ENCODE data around the gene FDCSP. TPM values are rescaled to one million over a fixed set of nuclear protein-coding genes. Genes with fewer than 3 reads are reported as not detected.

The FDCSP gene
- polyA plus RNA-seq, 1 of the 3 experiments (the other 2 are of a cell fraction): not detected

DNA sequence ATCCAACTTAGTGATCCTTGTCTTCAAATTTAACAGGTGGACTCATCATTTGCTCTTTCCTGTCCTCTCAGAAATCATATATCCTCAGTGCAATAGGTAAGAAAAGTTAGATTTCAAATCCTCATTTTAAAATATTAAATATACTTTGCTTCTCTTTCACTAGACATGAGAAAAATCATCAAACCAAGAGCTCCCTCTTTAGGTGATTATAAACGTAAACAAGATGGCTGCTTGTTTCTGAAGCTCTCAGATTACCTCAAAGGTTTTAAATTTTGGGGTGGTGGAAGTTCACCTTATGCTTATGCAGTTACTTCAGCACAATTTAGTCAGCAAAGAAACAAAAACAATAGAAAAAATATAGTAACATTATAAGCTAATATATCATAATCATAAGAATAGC, 43.8 kb downstream of the FDCSP start (continued):
- no peak for TF ChIP-seq ZBTB33 (IDR thresholded peaks at IDR 0.05; ENCODE audit: borderline replicate concordance, low read depth)

- POLR2A ChIA-PET: no interaction called here
- Histone ChIP-seq H4K20me1 (ENCODE audit: insufficient read depth) (no peaks in the 10 kb centered on the region), H3K4me2 (no peak overlapping the region), H3K4me3 (ENCODE audit: low read depth in 2 of 2, low read length in 1 of 2) (no peak overlapping the region), H3K9ac (no peak overlapping the region), H3K9me3 (no peaks in the 10 kb centered on the region), H3K27ac (ENCODE audit: low read depth in 2 of 2, low read length in 1 of 2) (no peak overlapping the region), H3K9me2 (no peaks in the 10 kb centered on the region), H3K36me3 (replicated peaks in 1 of 2; ENCODE audit: control insufficient read depth in 1 of 2, insufficient read depth in 2 of 2, low read length in 1 of 2) (no peaks in the 10 kb centered on the region), H3F3A (replicated peaks; ENCODE audit: insufficient read depth) (no peaks in the 10 kb centered on the region), H3K4me1 (ENCODE audit: control insufficient read depth in 1 of 2, insufficient read depth in 2 of 2, low read depth in 1 of 2, low read length in 1 of 2) (no peaks in the 10 kb centered on the region), H3K79me2 (ENCODE audit: insufficient read depth) (no peaks in the 10 kb centered on the region), H3K27me3 (ENCODE audit: insufficient read depth) (no peaks in the 10 kb centered on the region), H2AFZ (ENCODE audit: low read depth) (no peak overlapping the region)
- TF ChIP-seq CHD2 (IDR thresholded peaks at IDR 0.05; ENCODE audit: low read length, partially characterized antibody): no peak
- TF ChIP-seq MAX (IDR thresholded peaks at IDR 0.05; ENCODE audit: low read depth): no peak
- no peak for TF ChIP-seq FOXJ3 (CRISPR knock-in tag; IDR thresholded peaks at IDR 0.05)
- no peak for TF ChIP-seq JUND (IDR thresholded peaks at IDR 0.05)
- no peak for TF ChIP-seq TAF1 (IDR thresholded peaks at IDR 0.05; ENCODE audit: borderline replicate concordance, low read depth, low read length)
- TF ChIP-seq, protein P1, sequence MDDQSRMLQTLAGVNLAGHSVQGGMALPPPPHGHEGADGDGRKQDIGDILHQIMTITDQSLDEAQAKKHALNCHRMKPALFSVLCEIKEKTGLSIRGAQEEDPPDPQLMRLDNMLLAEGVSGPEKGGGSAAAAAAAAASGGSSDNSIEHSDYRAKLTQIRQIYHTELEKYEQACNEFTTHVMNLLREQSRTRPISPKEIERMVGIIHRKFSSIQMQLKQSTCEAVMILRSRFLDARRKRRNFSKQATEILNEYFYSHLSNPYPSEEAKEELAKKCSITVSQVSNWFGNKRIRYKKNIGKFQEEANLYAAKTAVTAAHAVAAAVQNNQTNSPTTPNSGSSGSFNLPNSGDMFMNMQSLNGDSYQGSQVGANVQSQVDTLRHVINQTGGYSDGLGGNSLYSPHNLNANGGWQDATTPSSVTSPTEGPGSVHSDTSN (IDR thresholded peaks at IDR 0.05): no peak
- TF ChIP-seq, protein P2, sequence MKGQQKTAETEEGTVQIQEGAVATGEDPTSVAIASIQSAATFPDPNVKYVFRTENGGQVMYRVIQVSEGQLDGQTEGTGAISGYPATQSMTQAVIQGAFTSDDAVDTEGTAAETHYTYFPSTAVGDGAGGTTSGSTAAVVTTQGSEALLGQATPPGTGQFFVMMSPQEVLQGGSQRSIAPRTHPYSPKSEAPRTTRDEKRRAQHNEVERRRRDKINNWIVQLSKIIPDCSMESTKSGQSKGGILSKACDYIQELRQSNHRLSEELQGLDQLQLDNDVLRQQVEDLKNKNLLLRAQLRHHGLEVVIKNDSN (IDR thresholded peaks at IDR 0.05; ENCODE audit: borderline replicate concordance, low read depth): no peak
- TF ChIP-seq RCOR1 (IDR thresholded peaks at IDR 0.05; ENCODE audit: low read length): no peak
- no peak for TF ChIP-seq ELF1 (IDR thresholded peaks at IDR 0.05)
- no peak for TF ChIP-seq NFIC (IDR thresholded peaks at IDR 0.05; ENCODE audit: borderline replicate concordance)
- TF ChIP-seq TCF12 (IDR thresholded peaks at IDR 0.05): no peak
- no peak for DNase-seq
- CTCF ChIA-PET: no interaction called here
- WGBS (ENCODE audit: low lambda C conversion rate): 67% methylated on average over 2 of the region's 2 CpGs
Measured at GRCh38 chr4:70277121-70277520, 51.2 kb downstream of the FDCSP start.

GRCh38 chr4:70280567-70280966, 54.6 kb downstream of the FDCSP start:
- Histone ChIP-seq H4K20me1 (ENCODE audit: insufficient read depth) (no peaks in the 10 kb centered on the region), H3K9me3 (no peaks in the 10 kb centered on the region), H3K27ac (ENCODE audit: low read depth in 2 of 2, low read length in 1 of 2) (no peak overlapping the region), H2AFZ (ENCODE audit: low read depth) (no peak overlapping the region), H3K27me3 (ENCODE audit: insufficient read depth) (no peaks in the 10 kb centered on the region), H3K9me2 (no peaks in the 10 kb centered on the region), H3K36me3 (replicated peaks in 1 of 2; ENCODE audit: control insufficient read depth in 1 of 2, insufficient read depth in 2 of 2, low read length in 1 of 2) (no peaks in the 10 kb centered on the region), H3K4me1 (ENCODE audit: control insufficient read depth in 1 of 2, insufficient read depth in 2 of 2, low read depth in 1 of 2, low read length in 1 of 2) (no peaks in the 10 kb centered on the region), H3K79me2 (ENCODE audit: insufficient read depth) (no peaks in the 10 kb centered on the region), H3F3A (replicated peaks; ENCODE audit: insufficient read depth) (no peaks in the 10 kb centered on the region), H3K4me2 (no peak overlapping the region), H3K4me3 (ENCODE audit: low read depth in 2 of 2, low read length in 1 of 2) (no peak overlapping the region), H3K9ac (no peak overlapping the region)
- POLR2A ChIA-PET: no interaction called here
- no peak for DNase-seq
- CTCF ChIA-PET: no interaction called here
- 0% methylated on average over 1 of the region's 1 CpG for WGBS (ENCODE audit: low lambda C conversion rate)
- TF ChIP-seq EP300 (IDR thresholded peaks at IDR 0.05; ENCODE audit: borderline replicate concordance in 1 of 2, low read depth in 1 of 2, low read length in 1 of 2) (no peak), FOSL2 (IDR thresholded peaks at IDR 0.05; ENCODE audit: borderline replicate concordance, low read depth) (no peak), MAX (IDR thresholded peaks at IDR 0.05; ENCODE audit: low read depth) (no peak), IRF3 (IDR thresholded peaks at IDR 0.05; ENCODE audit: low read depth, low read length) (no peak), RFX5 (IDR thresholded peaks at IDR 0.05; ENCODE audit: low read length) (no peak), MXI1 (IDR thresholded peaks at IDR 0.05; ENCODE audit: low read depth, low read length) (no peak), NRF1 (IDR thresholded peaks at IDR 0.05; ENCODE audit: low read depth, low read length) (no peak), NFIC (IDR thresholded peaks at IDR 0.05; ENCODE audit: borderline replicate concordance) (no peak), ELF1 (IDR thresholded peaks at IDR 0.05) (no peak), SMC3 (IDR thresholded peaks at IDR 0.05; ENCODE audit: low read depth, low read length) (no peak), FOXJ3 (CRISPR knock-in tag; IDR thresholded peaks at IDR 0.05) (no peak), MEF2A (IDR thresholded peaks at IDR 0.05; ENCODE audit: borderline replicate concordance, low read depth) (no peak), TEAD4 (IDR thresholded peaks at IDR 0.05; ENCODE audit: borderline replicate concordance, insufficient read depth) (no peak)
- TF ChIP-seq, protein P3, sequence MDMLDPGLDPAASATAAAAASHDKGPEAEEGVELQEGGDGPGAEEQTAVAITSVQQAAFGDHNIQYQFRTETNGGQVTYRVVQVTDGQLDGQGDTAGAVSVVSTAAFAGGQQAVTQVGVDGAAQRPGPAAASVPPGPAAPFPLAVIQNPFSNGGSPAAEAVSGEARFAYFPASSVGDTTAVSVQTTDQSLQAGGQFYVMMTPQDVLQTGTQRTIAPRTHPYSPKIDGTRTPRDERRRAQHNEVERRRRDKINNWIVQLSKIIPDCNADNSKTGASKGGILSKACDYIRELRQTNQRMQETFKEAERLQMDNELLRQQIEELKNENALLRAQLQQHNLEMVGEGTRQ (IDR thresholded peaks at IDR 0.05; ENCODE audit: borderline replicate concordance, low read depth, low read length): no peak

Data from SK-N-SH (cell line).